DND-41 (cell line): ENCODE results near the gene ABLIM2.

Experiments
- CTCF ChIP-seq: IDR thresholded peaks from 2 replicates; pipeline ENCODE4 v1.5.1; 2012; ENCODE audit warnings: borderline replicate concordance, low read length, moderate library complexity, mild to moderate bottlenecking; ENCODE audit not compliant: poor library complexity, severe bottlenecking; ENCODE audit errors: extremely low read depth
- EZH2 ChIP-seq: IDR thresholded peaks from 3 replicates; pipeline ENCODE4 v1.6.1; 2012; ENCODE audit warnings: borderline replicate concordance, low read depth, mild to moderate bottlenecking, moderate library complexity, low read length, inconsistent platforms; ENCODE audit not compliant: severe bottlenecking

- TF ChIP-seq CTCF = no peak
- no peak for TF ChIP-seq EZH2
Measured at GRCh38 chr4:8101213-8102075, 57.2 kb downstream of the ABLIM2 start.
